Lower leg skin (tissue), 3 donors: ENCODE results near the gene EPHA3.

Experiments used
- CTCF ChIP-seq, 3 donors: fragments of 450-650 bp; IDR thresholded peaks; one replicate each; pipeline ENCODE4 v1.5.1; 2016; ENCODE audit warnings: antibody characterized with exemption in 3 of 3, mild to moderate bottlenecking in 3 of 3, moderate library complexity in 2 of 3
- POLR2A ChIP-seq, 2 donors: fragments of 450-650 bp; IDR thresholded peaks; one replicate each; pipeline ENCODE4 v1.6.1; 2016 to 2017; ENCODE audit warnings: antibody characterized with exemption in 2 of 2, mild to moderate bottlenecking in 1 of 2, moderate library complexity in 1 of 2

GRCh38 chr3:89434621-89435380 lies 327.4 kb downstream of the EPHA3 start:
- TF ChIP-seq CTCF (IDR thresholded peaks at IDR 0.05) (no peak), POLR2A (IDR thresholded peaks at IDR 0.05) (no peak)
